A549 (cell line): Measurements from ENCODE around the gene FAM228B.

Experiments
- CTCF ChIP-seq: fragments of >200 bp; sonication (Bioruptor Twin); formaldehyde crosslinking; IDR thresholded peaks from 3 replicates; pipeline ENCODE4 v1.5.1; 2016
- EP300 ChIP-seq, 2 experiments: fragments of >200 bp; sonication (Bioruptor Twin); formaldehyde crosslinking; IDR thresholded peaks; 2 replicates in 1 of 2; 3 replicates in 1 of 2; pipeline ENCODE4 v1.6.1; 2016 to 2017
- ESRRA ChIP-seq: fragments of 150-350 bp; IDR thresholded peaks from 2 replicates; pipeline ENCODE4 v1.6.1; 2014; ENCODE audit warnings: mild to moderate bottlenecking, low read length, borderline replicate concordance
- JUNB ChIP-seq: fragments of >200 bp; sonication (Bioruptor Twin); formaldehyde crosslinking; IDR thresholded peaks from 2 replicates; pipeline ENCODE4 v1.6.1; 2016
- POLR2A ChIP-seq: IDR thresholded peaks from 2 replicates; pipeline ENCODE4 v1.6.1; 2012; ENCODE audit warnings: mild to moderate bottlenecking, low read length
- RARB ChIP-seq: fragments of 250-450 bp; sonication (Bioruptor Pico); IDR thresholded peaks from 2 replicates; pipeline ENCODE4 v1.8.0; 2021; ENCODE audit warnings: mild to moderate bottlenecking, moderate library complexity
- RFX5 ChIP-seq: fragments of 450-650 bp; IDR thresholded peaks from 2 replicates; pipeline ENCODE4 v1.7.1; 2014; ENCODE audit warnings: antibody characterized with exemption, mild to moderate bottlenecking, moderate library complexity
- SMC3 ChIP-seq: fragments of >200 bp; sonication (Bioruptor Twin); formaldehyde crosslinking; IDR thresholded peaks from 3 replicates; pipeline ENCODE4 v1.6.1; 2018; ENCODE audit warnings: inconsistent platforms
- SREBF2 ChIP-seq: fragments of 450-650 bp; IDR thresholded peaks from 2 replicates; pipeline ENCODE4 v1.6.1; 2014; ENCODE audit warnings: mild to moderate bottlenecking, moderate library complexity
- USF2 ChIP-seq: fragments of 450-650 bp; IDR thresholded peaks from 2 replicates; pipeline ENCODE4 v1.6.1; 2014; ENCODE audit warnings: antibody characterized with exemption
- TF ChIP-seq, protein P1 (sequence below): IDR thresholded peaks from 2 replicates; pipeline ENCODE4 v1.6.1; 2012
- TF ChIP-seq, protein P2 (sequence below): IDR thresholded peaks from 2 replicates; pipeline ENCODE4 v1.6.1; 2012; ENCODE audit warnings: low read depth, borderline replicate concordance

- no peak for TF ChIP-seq SMC3
- no peak for TF ChIP-seq CTCF
- TF ChIP-seq ESRRA, result no peak
- TF ChIP-seq RFX5, result no peak
- no peak for TF ChIP-seq JUNB
- TF ChIP-seq USF2, result no peak
- TF ChIP-seq SREBF2, result no peak
- no peak for TF ChIP-seq RARB
- TF ChIP-seq POLR2A, result no peak
- TF ChIP-seq, protein P1, sequence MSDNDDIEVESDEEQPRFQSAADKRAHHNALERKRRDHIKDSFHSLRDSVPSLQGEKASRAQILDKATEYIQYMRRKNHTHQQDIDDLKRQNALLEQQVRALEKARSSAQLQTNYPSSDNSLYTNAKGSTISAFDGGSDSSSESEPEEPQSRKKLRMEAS, result no peak
- TF ChIP-seq, protein P2, sequence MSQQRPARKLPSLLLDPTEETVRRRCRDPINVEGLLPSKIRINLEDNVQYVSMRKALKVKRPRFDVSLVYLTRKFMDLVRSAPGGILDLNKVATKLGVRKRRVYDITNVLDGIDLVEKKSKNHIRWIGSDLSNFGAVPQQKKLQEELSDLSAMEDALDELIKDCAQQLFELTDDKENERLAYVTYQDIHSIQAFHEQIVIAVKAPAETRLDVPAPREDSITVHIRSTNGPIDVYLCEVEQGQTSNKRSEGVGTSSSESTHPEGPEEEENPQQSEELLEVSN, result no peak
- TF ChIP-seq EP300 (IDR thresholded peaks at IDR 0.05), result no peak
Observed at GRCh38 chr2:24169023-24169422, 45.8 kb downstream of the FAM228B start.
